Panc1 (cell line): ENCODE results near the gene LYSMD4. TPM values are rescaled to one million over a fixed set of nuclear protein-coding genes. Genes with fewer than 3 reads are reported as not detected.

Experiments used
- ATAC-seq: fragments of 200-7000 bp; cut with Tn5 transposase; 2 replicates; pipeline ENCODE4 v1.9.1; 2020; ENCODE audit warnings: mild to moderate bottlenecking, moderate library complexity
- BruUV-seq: library from RNA; stranded (reverse); fragments of 400-500 nt; replicated peaks from 2 replicates; lab custom pipeline; 2021; lab: Mats Ljungman, UMichigan
- CTCF ChIA-PET: fragments of 300-600 bp; sonication (Branson Sonifier 250); formaldehyde crosslinking; loops from one replicate; lab custom pipeline; 2022; ENCODE audit warnings: antibody characterized with exemption; lab: Charles Lee
- POLR2A ChIA-PET: fragments of 300-600 bp; sonication (Branson Sonifier 250); formaldehyde crosslinking; loops from one replicate; lab custom pipeline; 2022; ENCODE audit warnings: antibody characterized with exemption; lab: Charles Lee
- DNase-seq: peaks from one replicate; pipeline ENCODE4 v3.0.0-alpha.2; 2010; ENCODE audit warnings: low read depth, low spot score
- H3K27ac ChIP-seq: 2 replicates; pipeline ENCODE4 v1.5.1; 2011; ENCODE audit warnings: mild to moderate bottlenecking, low read length, inconsistent platforms
- H3K27me3 ChIP-seq: fragments of 200-500 bp; sonication (Bioruptor generic); 2 replicates; pipeline ENCODE4 v1.6.0; 2014; ENCODE audit warnings: low read length, inconsistent platforms; ENCODE audit not compliant: control insufficient read depth, insufficient read depth
- H3K36me3 ChIP-seq: fragments of 200-500 bp; sonication (Bioruptor generic); 2 replicates; pipeline ENCODE4 v1.5.1; 2014; ENCODE audit warnings: inconsistent platforms, mild to moderate bottlenecking, low read length, moderate library complexity; ENCODE audit not compliant: control insufficient read depth, insufficient read depth
- H3K4me1 ChIP-seq: 2 replicates; pipeline ENCODE4 v1.5.1; 2011; ENCODE audit warnings: inconsistent platforms, mild to moderate bottlenecking, low read length, moderate library complexity; ENCODE audit not compliant: control insufficient read depth, insufficient read depth
- H3K4me3 ChIP-seq, 2 experiments: 2 replicates each; pipeline ENCODE4 v1.5.1; 2011 to 2012; ENCODE audit warnings: low read depth in 2 of 2, low read length in 2 of 2, mild to moderate bottlenecking in 2 of 2, inconsistent platforms in 1 of 2, moderate library complexity in 1 of 2
- H3K9me3 ChIP-seq: fragments of 200-500 bp; sonication (Bioruptor generic); 2 replicates; pipeline ENCODE4 v1.5.1; 2014; ENCODE audit warnings: low read depth, mild to moderate bottlenecking, inconsistent platforms, low read length, moderate library complexity; ENCODE audit not compliant: control insufficient read depth, insufficient read depth
- POLR2AphosphoS5 ChIP-seq: IDR thresholded peaks from 2 replicates; pipeline ENCODE4 v1.6.1; 2012; ENCODE audit warnings: mild to moderate bottlenecking, low read depth, low read length, moderate library complexity
- SIN3A ChIP-seq: IDR thresholded peaks from 2 replicates; pipeline ENCODE4 v1.6.1; 2012; ENCODE audit warnings: low read depth, mild to moderate bottlenecking, low read length, moderate library complexity, borderline replicate concordance; ENCODE audit not compliant: insufficient read depth
- TCF7L2 ChIP-seq: IDR thresholded peaks from 2 replicates; pipeline ENCODE4 v1.6.1; 2011; ENCODE audit warnings: mild to moderate bottlenecking, low read depth, low read length, inconsistent platforms
- in situ Hi-C: cut with HindIII; loops from 2 replicates; pipeline ENCODE4 v1.10.0; 2016; ENCODE audit warnings: low sequenced_read_pairs, low pct_unique_long_range_greater_than_20kb
- intact Hi-C: fragments of 100-400 bp; cut with micrococcal nuclease; formaldehyde crosslinking; loops from one replicate; pipeline ENCODE4 v1.10.0; 2022; ENCODE audit not compliant: unreplicated experiment
- total RNA-seq: library from RNA; stranded (reverse); gene quantifications from one replicate; pipeline ENCODE4 v1.2.1, GENCODE V29; 2021; ENCODE audit not compliant: unreplicated experiment
- TF ChIP-seq, protein P1 (sequence below): fragments of 450-650 bp; IDR thresholded peaks from 2 replicates; pipeline ENCODE4 v1.5.1; 2017; ENCODE audit warnings: mild to moderate bottlenecking
- TF ChIP-seq, protein P2 (sequence below), 2 experiments: IDR thresholded peaks; 2 replicates each; pipeline ENCODE4 v1.6.1; 2011 to 2012; ENCODE audit warnings: low read depth in 2 of 2, control low read depth in 1 of 2, low read length in 1 of 2, mild to moderate bottlenecking in 1 of 2, moderate library complexity in 1 of 2; ENCODE audit not compliant: insufficient read depth in 1 of 2

The LYSMD4 gene
- total RNA-seq, 1 experiment from 2014 or later = 8.9 TPM

DNA sequence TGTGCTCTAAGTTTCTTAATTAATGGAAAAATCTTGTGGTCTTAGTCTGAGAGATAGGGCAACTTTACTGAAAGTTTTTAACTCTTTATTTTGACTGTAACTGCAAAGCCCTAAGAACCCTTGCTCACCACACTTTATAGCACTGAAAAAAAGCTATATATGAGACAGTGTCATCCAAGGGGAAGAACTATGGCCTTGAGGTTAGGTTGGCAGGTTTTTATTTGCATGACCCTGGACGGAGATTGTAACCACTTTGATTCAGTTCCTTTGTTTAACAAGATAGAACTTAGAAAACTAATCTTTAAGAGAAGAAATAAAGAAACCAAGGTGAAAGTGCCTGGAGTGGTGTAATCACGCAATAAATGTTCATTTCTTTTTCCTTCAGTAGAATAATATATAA lies 30.6 kb upstream of the LYSMD4 start:
- intact Hi-C loops (no loop called here), in situ Hi-C loops (no loop called here)
- Histone ChIP-seq H3K27ac (no peak overlapping the region), H3K4me1 (no peaks in the 10 kb centered on the region), H3K4me3 (no peak overlapping the region), H3K27me3 (no peaks in the 10 kb centered on the region), H3K36me3 (no peaks in the 10 kb centered on the region), H3K9me3 (no peaks in the 10 kb centered on the region)
- POLR2A ChIA-PET = no interaction called here
- DNase-seq = no peak
- ATAC-seq = no peak
- no TSS peak for BruUV-seq
- CTCF ChIA-PET = no interaction called here
- TF ChIP-seq, protein P1, sequence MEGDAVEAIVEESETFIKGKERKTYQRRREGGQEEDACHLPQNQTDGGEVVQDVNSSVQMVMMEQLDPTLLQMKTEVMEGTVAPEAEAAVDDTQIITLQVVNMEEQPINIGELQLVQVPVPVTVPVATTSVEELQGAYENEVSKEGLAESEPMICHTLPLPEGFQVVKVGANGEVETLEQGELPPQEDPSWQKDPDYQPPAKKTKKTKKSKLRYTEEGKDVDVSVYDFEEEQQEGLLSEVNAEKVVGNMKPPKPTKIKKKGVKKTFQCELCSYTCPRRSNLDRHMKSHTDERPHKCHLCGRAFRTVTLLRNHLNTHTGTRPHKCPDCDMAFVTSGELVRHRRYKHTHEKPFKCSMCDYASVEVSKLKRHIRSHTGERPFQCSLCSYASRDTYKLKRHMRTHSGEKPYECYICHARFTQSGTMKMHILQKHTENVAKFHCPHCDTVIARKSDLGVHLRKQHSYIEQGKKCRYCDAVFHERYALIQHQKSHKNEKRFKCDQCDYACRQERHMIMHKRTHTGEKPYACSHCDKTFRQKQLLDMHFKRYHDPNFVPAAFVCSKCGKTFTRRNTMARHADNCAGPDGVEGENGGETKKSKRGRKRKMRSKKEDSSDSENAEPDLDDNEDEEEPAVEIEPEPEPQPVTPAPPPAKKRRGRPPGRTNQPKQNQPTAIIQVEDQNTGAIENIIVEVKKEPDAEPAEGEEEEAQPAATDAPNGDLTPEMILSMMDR = no peak
- TF ChIP-seq POLR2AphosphoS5 (no peak), TCF7L2 (no peak), SIN3A (no peak)
- TF ChIP-seq, protein P2, sequence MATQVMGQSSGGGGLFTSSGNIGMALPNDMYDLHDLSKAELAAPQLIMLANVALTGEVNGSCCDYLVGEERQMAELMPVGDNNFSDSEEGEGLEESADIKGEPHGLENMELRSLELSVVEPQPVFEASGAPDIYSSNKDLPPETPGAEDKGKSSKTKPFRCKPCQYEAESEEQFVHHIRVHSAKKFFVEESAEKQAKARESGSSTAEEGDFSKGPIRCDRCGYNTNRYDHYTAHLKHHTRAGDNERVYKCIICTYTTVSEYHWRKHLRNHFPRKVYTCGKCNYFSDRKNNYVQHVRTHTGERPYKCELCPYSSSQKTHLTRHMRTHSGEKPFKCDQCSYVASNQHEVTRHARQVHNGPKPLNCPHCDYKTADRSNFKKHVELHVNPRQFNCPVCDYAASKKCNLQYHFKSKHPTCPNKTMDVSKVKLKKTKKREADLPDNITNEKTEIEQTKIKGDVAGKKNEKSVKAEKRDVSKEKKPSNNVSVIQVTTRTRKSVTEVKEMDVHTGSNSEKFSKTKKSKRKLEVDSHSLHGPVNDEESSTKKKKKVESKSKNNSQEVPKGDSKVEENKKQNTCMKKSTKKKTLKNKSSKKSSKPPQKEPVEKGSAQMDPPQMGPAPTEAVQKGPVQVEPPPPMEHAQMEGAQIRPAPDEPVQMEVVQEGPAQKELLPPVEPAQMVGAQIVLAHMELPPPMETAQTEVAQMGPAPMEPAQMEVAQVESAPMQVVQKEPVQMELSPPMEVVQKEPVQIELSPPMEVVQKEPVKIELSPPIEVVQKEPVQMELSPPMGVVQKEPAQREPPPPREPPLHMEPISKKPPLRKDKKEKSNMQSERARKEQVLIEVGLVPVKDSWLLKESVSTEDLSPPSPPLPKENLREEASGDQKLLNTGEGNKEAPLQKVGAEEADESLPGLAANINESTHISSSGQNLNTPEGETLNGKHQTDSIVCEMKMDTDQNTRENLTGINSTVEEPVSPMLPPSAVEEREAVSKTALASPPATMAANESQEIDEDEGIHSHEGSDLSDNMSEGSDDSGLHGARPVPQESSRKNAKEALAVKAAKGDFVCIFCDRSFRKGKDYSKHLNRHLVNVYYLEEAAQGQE (IDR thresholded peaks at IDR 0.05; ENCODE audit: insufficient read depth in 1 of 2, low read depth in 2 of 2, low read length in 1 of 2) = no peak

DNA sequence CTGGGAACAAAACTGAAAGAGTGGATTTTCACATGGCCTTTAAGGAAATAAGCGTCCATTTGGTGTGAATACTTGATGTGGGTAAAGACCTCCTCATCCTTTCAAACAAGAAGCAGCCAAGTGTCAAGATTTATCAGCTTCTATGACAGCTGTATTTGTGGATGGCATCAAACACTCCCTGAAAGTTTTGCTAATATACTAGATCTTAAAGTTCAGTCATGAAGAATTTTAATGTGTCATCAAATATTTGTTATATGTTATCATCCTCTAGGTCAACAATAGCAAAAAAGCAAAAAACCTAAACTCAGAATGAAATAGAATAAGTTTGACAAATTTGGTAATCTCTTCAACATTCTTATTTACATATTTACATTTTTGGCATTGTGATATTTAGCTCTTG lies 29.1 kb upstream of the LYSMD4 start:
- TF ChIP-seq, protein P1 = no peak
- no peak for TF ChIP-seq POLR2AphosphoS5
- TF ChIP-seq, protein P2 (IDR thresholded peaks at IDR 0.05; ENCODE audit: insufficient read depth in 1 of 2, low read depth in 2 of 2, low read length in 1 of 2) = no peak
- no peak for TF ChIP-seq TCF7L2
- TF ChIP-seq SIN3A = no peak
- CTCF ChIA-PET = interaction anchor here (0.8 kb wide), 1 partner anchor 37 kb away, joined by 4 read pairs; no protein-coding TSS in a partner anchor
- ATAC-seq (no peak), DNase-seq (no peak)
- H3K27ac ChIP-seq = no peak overlapping the region
- no peaks in the 10 kb centered on the region for H3K27me3 ChIP-seq
- no peak overlapping the region for H3K4me3 ChIP-seq
- in situ Hi-C loops (no loop called here), intact Hi-C loops (no loop called here)
- BruUV-seq = no TSS peak
- no peaks in the 10 kb centered on the region for H3K9me3 ChIP-seq
- POLR2A ChIA-PET = no interaction called here
- H3K4me1 ChIP-seq = no peaks in the 10 kb centered on the region
- H3K36me3 ChIP-seq = no peaks in the 10 kb centered on the region
